Heart right ventricle (tissue), 16 donors: ENCODE data around the gene PAQR5. TPM values are rescaled to one million over a fixed set of nuclear protein-coding genes. Genes with fewer than 3 reads are reported as not detected.
"Not testable (repeated sequence)": the region's sequence is repeated elsewhere in the genome, so short reads cannot be mapped to it uniquely, and the experiment has no call there.

ENCODE experiments used
- ATAC-seq, 8 donors: fragments of 200-7000 bp; cut with Tn5 transposase; one replicate each; pipeline ENCODE4 v1.9.1; 2020; ENCODE audit warnings: mild to moderate bottlenecking in 8 of 8, moderate library complexity in 8 of 8, moderate number of reproducible peaks in 1 of 8
- DNase-seq, 2 donors: peaks; one replicate each; pipeline ENCODE4 v3.0.0-alpha.2; 2020
- H3K27ac ChIP-seq, 10 donors: fragments of 200-600 bp; sonication (generic) in 2 of 10; one replicate each; pipeline versions ENCODE4 v1.5.0 to v1.8.0; 2020 to 2022; ENCODE audit warnings: mild to moderate bottlenecking in 3 of 10
- H3K27me3 ChIP-seq, 7 donors: fragments of 200-600 bp; one replicate each; pipeline ENCODE4 v1.8.0; 2021 to 2022; ENCODE audit warnings: mild to moderate bottlenecking in 2 of 7
- H3K36me3 ChIP-seq, 9 donors: fragments of 200-600 bp; sonication (generic) in 1 of 9; one replicate each; pipeline versions ENCODE4 v1.5.0 to v1.8.0; 2020 to 2022; ENCODE audit warnings: mild to moderate bottlenecking in 2 of 9
- H3K4me1 ChIP-seq, 9 donors: fragments of 200-600 bp; sonication (generic) in 1 of 9; one replicate each; pipeline versions ENCODE4 v1.5.0 to v1.8.0; 2020 to 2022; ENCODE audit warnings: mild to moderate bottlenecking in 4 of 9
- H3K4me3 ChIP-seq, 10 donors: fragments of 200-600 bp; sonication (generic) in 2 of 10; one replicate each; pipeline versions ENCODE4 v1.5.0 to v1.8.0; 2020 to 2022; ENCODE audit warnings: mild to moderate bottlenecking in 7 of 10, moderate library complexity in 2 of 10
- H3K9me3 ChIP-seq, 11 donors: fragments of 200-600 bp in 10 of 11; sonication (generic) in 2 of 11; one replicate each; pipeline versions ENCODE4 v1.5.0 to v1.8.0; 2013 to 2022; ENCODE audit warnings: mild to moderate bottlenecking in 2 of 11, control low read depth in 1 of 11, moderate library complexity in 1 of 11
- CTCF ChIP-seq, 9 donors: fragments of 200-600 bp; sonication (generic) in 2 of 9; IDR thresholded peaks; one replicate each; pipeline versions ENCODE4 v1.5.0 to v1.8.0; 2021 to 2022; ENCODE audit warnings: antibody characterized with exemption in 9 of 9, mild to moderate bottlenecking in 5 of 9, moderate library complexity in 1 of 9
- WGBS, 2 donors: extraction: QIAGEN DNeasy Blood & Tissue Kit; methylation state at CpG; one replicate each; pipeline ENCODE4 v1.1.7; 2013; ENCODE audit warnings: inconsistent platforms in 1 of 2; 5-methylcytosine and 5-hydroxymethylcytosine counted together
- intact Hi-C, 10 donors: fragments of 100-400 bp; cut with DNase I; formaldehyde crosslinking; loops; one replicate each; pipeline versions ENCODE4 v1.11.1 to v1.14.2; 2022
- polyA plus RNA-seq, 2 donors: library from polyadenylated mRNA; stranded (reverse); fragments of 200-250 nt; gene quantifications; one replicate each; pipeline ENCODE4 v1.2.3, GENCODE V29; 2013
- total RNA-seq, 10 donors: library from RNA; stranded (reverse); fragmentation: NEBNext Ultra II Directional in 3 of 10; extraction: Animal tissue kit (Norgen Biotek cat#: 25700) in 3 of 10; gene quantifications; one replicate each; pipeline versions ENCODE4 v1.2.1 to v1.2.4, GENCODE V29; 2021 to 2023
- donor health status: Arrhythmogenic right ventricular cardiomyopathy.
- donor health status: ischemic (EF 13 %, LVEDD 7.1; RV severe dilation, severe dysfunction).
- donor health status: healthy with polysubstance abuse.
- donor health status: DM: no; HTN: yes; CAD: no.
- donor health status: DM: no; HTN: no; CAD: no.
- donor health status: ischemic (EF 25% LVEDD 6.9; RV normal size, moderate dysfunction).
- donor health status: ischemic (EF 25% LVEDD 5.7; RV mildly dilated, moderate dysfunction).
- donor health status: healthy.
- donor health status: DM: yes; HTN: yes; CAD: no.
- donor health status: Ischemic cardiomyopathy.
- donor health status: ischemic (EF 35%, LVEDD 5.7; RV mildly dilated, moderate dysfunction).
- donor health status: nonischemic (EF 11% LVEDD 7.7; RV severe dilation, severe dysfunction).
- donor health status: DM: yes; HTN: yes; CAD: no.
- donor health status: PGD.
- donor health status: ischemic (EF 29% LVEDD 5.4; RV normal size, mild dysfunction).
- donor health status: nonischemic (EF 23%, LVEDD 6.1; RV moderate dilation, normal function).

Gene PAQR5
- total and polyA plus RNA-seq, 12 donors = 0.32 to 1.0 (median 0.60) TPM

DNA sequence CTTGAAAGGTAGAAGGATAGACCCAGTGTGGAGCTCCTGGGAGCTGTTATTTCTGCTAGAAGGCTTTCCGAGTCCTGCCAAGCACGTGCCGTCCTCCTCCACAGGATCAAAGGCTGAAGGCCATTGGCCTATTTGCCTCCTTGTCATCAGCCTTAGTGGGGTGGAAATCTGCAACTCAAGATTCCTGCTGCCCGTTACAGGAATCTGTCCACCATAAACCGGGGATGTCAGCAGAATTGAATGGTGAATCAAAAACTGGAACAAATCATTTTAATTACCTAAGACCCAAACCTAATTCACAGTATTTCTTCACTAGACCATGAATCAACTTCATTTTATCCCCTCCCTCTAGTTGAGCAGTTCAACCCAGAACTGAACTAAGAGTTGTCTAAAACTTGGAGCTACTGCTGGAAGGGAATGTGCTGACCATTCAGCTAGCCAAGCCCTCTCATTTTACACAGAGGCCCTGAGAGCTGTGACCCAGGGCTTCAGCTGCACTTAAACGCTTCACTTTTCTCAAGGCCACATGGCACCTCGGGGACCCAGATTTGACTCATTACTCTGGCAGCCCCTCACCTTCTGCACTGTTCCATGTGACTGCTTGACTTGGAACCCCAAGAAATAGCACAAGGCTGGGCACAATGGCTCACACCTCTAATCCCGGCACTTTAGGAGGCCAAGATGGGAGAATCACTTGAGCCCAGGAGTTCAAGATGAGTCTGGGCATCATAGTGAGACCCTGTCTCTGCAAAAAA, 78.7 kb downstream of the PAQR5 start:
- Histone ChIP-seq H3K9me3 (peaks cover 0 to 5% (median 0%) of the 10 kb centered on the region in 11 donors), H3K27ac (no peak overlapping the region), H3K36me3 (no peaks in the 10 kb centered on the region), H3K4me1 (no peaks in the 10 kb centered on the region), H3K4me3 (no peak overlapping the region), H3K27me3 (peaks cover 0 to 18% (median 0%) of the 10 kb centered on the region in 7 donors)
- intact Hi-C loops = no loop called here
- DNase-seq = no peak
- TF ChIP-seq CTCF (IDR thresholded peaks at IDR 0.05) = no peak
- 88 to 93% methylated on average over 8 of the region's 8 CpGs for WGBS, 2 donors
- no peak for ATAC-seq

GRCh38 chr15:69380100-69380725, 81.5 kb downstream of the PAQR5 start:
- Histone ChIP-seq H3K27me3 (peaks cover 0 to 11% (median 0%) of the 10 kb centered on the region in 7 donors), H3K36me3 (no peaks in the 10 kb centered on the region), H3K4me3 (no peak overlapping the region), H3K27ac (no peak overlapping the region), H3K9me3 (no peaks in the 10 kb centered on the region), H3K4me1 (no peaks in the 10 kb centered on the region)
- no peak for TF ChIP-seq CTCF (IDR thresholded peaks at IDR 0.05)
- DNase-seq = no peak
- intact Hi-C loops = no loop called here
- WGBS, 2 donors = 75 to 80% methylated on average over 9 of the region's 9 CpGs
- ATAC-seq = no peak

DNA sequence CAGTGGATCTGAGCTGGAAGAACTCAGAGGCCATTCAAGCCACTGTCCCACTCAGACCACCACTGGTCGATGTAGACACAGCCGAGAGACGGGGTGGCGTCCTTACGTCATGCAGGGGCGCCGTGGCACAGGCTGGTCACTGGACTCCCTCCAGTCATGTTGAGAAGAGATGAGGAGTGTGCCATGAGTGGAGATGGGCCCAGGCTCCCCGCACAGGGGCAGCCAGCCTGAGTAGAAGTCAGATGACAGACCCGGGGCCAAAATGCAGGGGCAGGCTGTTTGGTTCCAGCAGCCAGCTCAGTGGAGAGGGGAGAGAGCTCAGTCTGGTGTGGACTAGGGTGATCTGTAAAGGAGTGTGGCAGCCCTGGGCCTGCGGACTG, 82.0 kb downstream of the PAQR5 start:
- ATAC-seq (no peak), DNase-seq (no peak)

DNA sequence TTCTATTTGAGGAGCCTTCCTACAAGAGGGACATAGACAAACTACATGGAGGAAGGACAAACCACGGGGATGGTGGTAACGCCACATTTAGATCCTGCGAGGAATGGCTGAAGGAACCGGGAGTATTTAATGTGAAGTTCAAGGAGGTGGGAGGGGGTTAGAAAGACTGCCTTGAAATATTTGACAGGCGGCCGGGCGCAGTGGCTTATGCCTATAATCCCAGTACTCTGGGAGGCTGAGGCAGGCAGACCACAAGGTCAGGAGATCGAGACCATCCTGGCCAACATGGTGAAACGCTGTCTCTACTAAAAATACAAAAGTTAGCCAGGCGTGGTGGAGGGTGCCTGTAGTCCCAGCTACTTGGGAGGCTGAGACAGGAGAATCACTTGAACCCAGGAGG, 83.5 kb downstream of the PAQR5 start:
- 94 to 95% methylated on average over 10 of the region's 10 CpGs for WGBS, 2 donors
- not testable (repeated sequence) for DNase-seq

More for the DNA sequence above, 82.0 kb downstream of the PAQR5 start:
- TF ChIP-seq CTCF (IDR thresholded peaks at IDR 0.05) = no peak
- H3K9me3 ChIP-seq = no peaks in the 10 kb centered on the region
- 95 to 97% methylated on average over 10 of the region's 10 CpGs for WGBS, 2 donors
- no peak overlapping the region for H3K27ac ChIP-seq
- intact Hi-C loops = no loop called here
- H3K27me3 ChIP-seq = peaks cover 0 to 11% (median 0%) of the 10 kb centered on the region in 7 donors
- H3K36me3 ChIP-seq = no peaks in the 10 kb centered on the region
- no peak overlapping the region for H3K4me3 ChIP-seq
- H3K4me1 ChIP-seq = no peaks in the 10 kb centered on the region

DNA sequence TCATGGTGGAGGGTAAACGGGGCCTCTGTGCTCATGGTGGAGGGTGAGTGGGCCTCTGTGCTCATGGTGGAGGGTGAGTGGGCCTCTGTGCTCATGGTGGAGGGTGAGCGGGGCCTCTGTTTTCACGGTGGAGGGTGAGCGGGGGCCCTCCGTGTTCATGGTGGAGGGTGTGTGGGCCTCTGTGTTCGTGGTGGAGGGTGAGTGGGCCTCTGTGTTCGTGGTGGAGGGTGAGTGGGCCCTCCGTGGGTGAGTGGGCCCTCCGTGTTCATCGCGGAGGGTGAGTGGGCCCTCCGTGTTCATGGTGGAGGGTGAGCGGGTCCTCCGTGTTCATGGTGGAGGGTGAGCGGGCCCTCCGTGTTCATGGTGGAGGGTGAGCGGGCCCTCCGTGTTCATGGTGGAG, 85.4 kb downstream of the PAQR5 start:
- intact Hi-C loops, H3K27me3 ChIP-seq, H3K4me3 ChIP-seq, H3K36me3 ChIP-seq, H3K9me3 ChIP-seq, H3K27ac ChIP-seq, H3K4me1 ChIP-seq, ATAC-seq, DNase-seq: not testable (repeated sequence)
- 96 to 98% methylated on average over 15 to 16 of the region's 18 CpGs for WGBS, 2 donors

More for the DNA sequence above, 83.5 kb downstream of the PAQR5 start:
- ATAC-seq, H3K4me3 ChIP-seq, H3K27ac ChIP-seq, H3K36me3 ChIP-seq, H3K9me3 ChIP-seq, intact Hi-C loops, H3K4me1 ChIP-seq: not testable (repeated sequence)
- H3K27me3 ChIP-seq = peaks cover 0 to 11% (median 0%) of the 10 kb centered on the region in 7 donors
